RWPE1 (cell line): Measurements from ENCODE around the gene PCDH15.
"Not testable (repeated sequence)": the region's sequence is repeated elsewhere in the genome, so short reads cannot be mapped to it uniquely, and the experiment has no call there.

ENCODE experiments used
- CTCF ChIA-PET: fragments of 350-600 bp; sonication (Branson Sonifier 250); formaldehyde crosslinking; extraction: SDS; loops from one replicate; lab custom pipeline; 2021; lab: Yijun Ruan, JAX
- POLR2A ChIA-PET: fragments of 400-600 bp; formaldehyde crosslinking; extraction: SDS; loops from one replicate; lab custom pipeline; 2020; ENCODE audit warnings: antibody characterized with exemption; ENCODE audit not compliant: low non-redundant PET; lab: Yijun Ruan, JAX
- DNase-seq: peaks from one replicate; pipeline ENCODE4 v3.0.0; 2012; ENCODE audit warnings: low spot score
- H3K27ac ChIP-seq: fragments of 450-650 bp; 2 replicates; pipeline ENCODE4 v1.5.1; 2017
- CTCF ChIP-seq: fragments of 450-650 bp; conservative IDR thresholded peaks from 2 replicates; pipeline ENCODE4 v1.5.1; 2017; ENCODE audit warnings: low read depth, mild to moderate bottlenecking

The PCDH15 gene

GRCh38 chr10:54576541-54576940 lies 224.5 kb downstream of the PCDH15 start:
- POLR2A ChIA-PET, result no interaction called here
- no peak for DNase-seq
- no peak overlapping the region for H3K27ac ChIP-seq
- no peak for TF ChIP-seq CTCF
- CTCF ChIA-PET, result no interaction called here

GRCh38 chr10:54559498-54559897 lies 241.5 kb downstream of the PCDH15 start:
- no peak overlapping the region for H3K27ac ChIP-seq
- TF ChIP-seq CTCF, result no peak
- ChIA-PET POLR2A (no interaction called here), CTCF (no interaction called here)
- no peak for DNase-seq

- no peak overlapping the region for H3K27ac ChIP-seq
- ChIA-PET POLR2A (no interaction called here), CTCF (no interaction called here)
- no peak for DNase-seq
- TF ChIP-seq CTCF, result no peak
Measured at GRCh38 chr10:54554028-54554427, 247.0 kb downstream of the PCDH15 start.

GRCh38 chr10:54550016-54550415 lies 251.0 kb downstream of the PCDH15 start:
- no peak for TF ChIP-seq CTCF
- no peak overlapping the region for H3K27ac ChIP-seq
- POLR2A ChIA-PET, result no interaction called here
- CTCF ChIA-PET, result no interaction called here
- no peak for DNase-seq

- H3K27ac ChIP-seq, result no peak overlapping the region
- POLR2A ChIA-PET, result no interaction called here
- CTCF ChIA-PET, result no interaction called here
- no peak for TF ChIP-seq CTCF
- DNase-seq, result no peak
Measured at GRCh38 chr10:54531296-54531695, 269.7 kb downstream of the PCDH15 start.

GRCh38 chr10:54530299-54530698 lies 270.7 kb downstream of the PCDH15 start:
- ChIA-PET CTCF (no interaction called here), POLR2A (no interaction called here)
- no peak for DNase-seq
- no peak for TF ChIP-seq CTCF
- H3K27ac ChIP-seq, result no peak overlapping the region

GRCh38 chr10:54525816-54526215 lies 275.2 kb downstream of the PCDH15 start:
- ChIA-PET CTCF (interaction anchor here (0.7 kb wide), 1 partner anchor 14 kb away, joined by 3 read pairs; no protein-coding TSS in a partner anchor), POLR2A (no interaction called here)
- DNase-seq, result no peak
- TF ChIP-seq CTCF, result no peak
- no peak overlapping the region for H3K27ac ChIP-seq

- H3K27ac ChIP-seq, POLR2A ChIA-PET, CTCF ChIA-PET, DNase-seq: not testable (repeated sequence)
Measured at GRCh38 chr10:54515244-54515643, 285.8 kb downstream of the PCDH15 start.
